Measurements from ENCODE around the gene PSME4. TPM values are rescaled to one million over a fixed set of nuclear protein-coding genes. Genes with fewer than 3 reads are reported as not detected.
"Not testable (repeated sequence)": the region's sequence is repeated elsewhere in the genome, so short reads cannot be mapped to it uniquely, and the experiment has no call there.

Gene PSME4
- total RNA-seq, 1 experiment from 2014 or later = 87.4 TPM

GRCh38 chr2:53964257-53964952 lies 6.4 kb downstream of the PSME4 start:
- H3K56ac ChIP-seq (ENCODE audit: insufficient read length, low read depth, low read length) = no peak overlapping the region
- no peak overlapping the region for H2BK20ac ChIP-seq (ENCODE audit: low read depth, low read length, poor library complexity, severe bottlenecking)
- H2BK5ac ChIP-seq (ENCODE audit: insufficient read length, low read length) = no peak overlapping the region
- no peak overlapping the region for H3K23ac ChIP-seq (ENCODE audit: insufficient read length, low read depth, low read length)
- no peak overlapping the region for H3K14ac ChIP-seq (ENCODE audit: insufficient read depth, low read length)
- no peaks in the 10 kb centered on the region for H3K27me3 ChIP-seq (ENCODE audit: insufficient read depth, low read length)
- H3K9ac ChIP-seq (ENCODE audit: extremely low read depth, insufficient read length, low read length) = no peak overlapping the region
- Mint-ChIP-seq H3K27me3 (ENCODE audit: low read depth) (no peaks in the 10 kb centered on the region), H3K36me3 (ENCODE audit: insufficient read depth in 1 of 3, low read depth in 3 of 3) (0 out of 7 replicates have a peak, but pooled peaks cover 0 to 1% (median 0%) of the 10 kb centered on the region in 3 experiments), H3K4me3 (no peak overlapping the region), H3K4me1 (peaks cover 49 to 55% of the 10 kb centered on the region in 2 experiments), H3K9me3 (no peaks in the 10 kb centered on the region; a peak in 1 of 5 replicates), H3K27ac (peak overlapping the region in 1 of 3 experiments; percentile 77; a peak in 1 of 7 replicates)
- H3T11ph ChIP-seq (ENCODE audit: low read length) = no peak overlapping the region
- no peak overlapping the region for H3K18ac ChIP-seq (ENCODE audit: insufficient read length, low read depth, low read length)
- H2AFZ ChIP-seq (ENCODE audit: low read length) = no peak overlapping the region
- DNase-seq = no peak
- no peaks in the 10 kb centered on the region for H3K9me3 ChIP-seq (ENCODE audit: control insufficient read depth, low read depth, low read length)
- H2AK5ac ChIP-seq (ENCODE audit: insufficient read length, low read length) = no peak overlapping the region
- no peak overlapping the region for H2BK120ac ChIP-seq (ENCODE audit: low read depth, low read length, poor library complexity, severe bottlenecking)
- TF ChIP-seq, protein P1, sequence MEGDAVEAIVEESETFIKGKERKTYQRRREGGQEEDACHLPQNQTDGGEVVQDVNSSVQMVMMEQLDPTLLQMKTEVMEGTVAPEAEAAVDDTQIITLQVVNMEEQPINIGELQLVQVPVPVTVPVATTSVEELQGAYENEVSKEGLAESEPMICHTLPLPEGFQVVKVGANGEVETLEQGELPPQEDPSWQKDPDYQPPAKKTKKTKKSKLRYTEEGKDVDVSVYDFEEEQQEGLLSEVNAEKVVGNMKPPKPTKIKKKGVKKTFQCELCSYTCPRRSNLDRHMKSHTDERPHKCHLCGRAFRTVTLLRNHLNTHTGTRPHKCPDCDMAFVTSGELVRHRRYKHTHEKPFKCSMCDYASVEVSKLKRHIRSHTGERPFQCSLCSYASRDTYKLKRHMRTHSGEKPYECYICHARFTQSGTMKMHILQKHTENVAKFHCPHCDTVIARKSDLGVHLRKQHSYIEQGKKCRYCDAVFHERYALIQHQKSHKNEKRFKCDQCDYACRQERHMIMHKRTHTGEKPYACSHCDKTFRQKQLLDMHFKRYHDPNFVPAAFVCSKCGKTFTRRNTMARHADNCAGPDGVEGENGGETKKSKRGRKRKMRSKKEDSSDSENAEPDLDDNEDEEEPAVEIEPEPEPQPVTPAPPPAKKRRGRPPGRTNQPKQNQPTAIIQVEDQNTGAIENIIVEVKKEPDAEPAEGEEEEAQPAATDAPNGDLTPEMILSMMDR (conservative IDR thresholded peaks at IDR 0.05) = no peak
- H2BK12ac ChIP-seq (ENCODE audit: insufficient read length, low read depth, low read length) = no peak overlapping the region
- H3K27ac ChIP-seq (ENCODE audit: insufficient read length, low read depth, low read length) = no peak overlapping the region
- H3K79me1 ChIP-seq (ENCODE audit: insufficient read depth, low read depth, low read length, poor library complexity, severe bottlenecking) = no peaks in the 10 kb centered on the region
- H3K79me2 ChIP-seq (ENCODE audit: insufficient read depth, low read length) = peaks cover 59% of the 10 kb centered on the region; the same call in 1 of the 2 replicates
- H4K20me1 ChIP-seq (ENCODE audit: control insufficient read depth, insufficient read depth, insufficient read length) = no peaks in the 10 kb centered on the region
- no peak overlapping the region for H4K8ac ChIP-seq (replicated peaks; ENCODE audit: insufficient read length, low read depth, low read length)
- peaks cover 2% of the 10 kb centered on the region; the same call in 1 of the 2 replicates for H3K4me1 ChIP-seq (ENCODE audit: insufficient read depth, low read length)
- no peaks in the 10 kb centered on the region for H3K23me2 ChIP-seq (ENCODE audit: insufficient read length, low read depth, low read length, poor library complexity, severe bottlenecking)
- H4K91ac ChIP-seq (ENCODE audit: insufficient read length, low read depth, low read length) = no peak overlapping the region
- WGBS (ENCODE audit: extremely low coverage, insufficient read length, low lambda C conversion rate) = no CpG with 5 or more reads among the region's 2 CpGs
- no peak overlapping the region for H3K4me2 ChIP-seq (ENCODE audit: insufficient read depth, insufficient read length, low read length)
- no peak overlapping the region for H3K4ac ChIP-seq (ENCODE audit: low read depth, low read length)
- H4K5ac ChIP-seq (ENCODE audit: insufficient read length, low read depth, low read length) = no peak overlapping the region
- H2BK15ac ChIP-seq (ENCODE audit: low read depth, low read length) = no peak overlapping the region

GRCh38 chr2:53961478-53962216 lies 9.1 kb downstream of the PSME4 start:
- Mint-ChIP-seq H3K27ac (peak overlapping the region; percentile 68 to 85 (median 81)), H3K4me3 (peak overlapping the region in 1 of 2 experiments; percentile 28; a peak in 2 of 5 replicates), H3K4me1 (peaks cover 49 to 59% of the 10 kb centered on the region in 2 experiments)
- not testable (repeated sequence) for H3K27me3 Mint-ChIP-seq (ENCODE audit: low read depth); H2AFZ ChIP-seq (ENCODE audit: low read length); H3T11ph ChIP-seq (ENCODE audit: low read length); H3K9me3 Mint-ChIP-seq; H4K5ac ChIP-seq (ENCODE audit: insufficient read length, low read depth, low read length); H3K4me2 ChIP-seq (ENCODE audit: insufficient read depth, insufficient read length, low read length); H2BK20ac ChIP-seq (ENCODE audit: low read depth, low read length, poor library complexity, severe bottlenecking); H2BK120ac ChIP-seq (ENCODE audit: low read depth, low read length, poor library complexity, severe bottlenecking); H3K36me3 Mint-ChIP-seq (ENCODE audit: insufficient read depth in 1 of 3, low read depth in 3 of 3); H3K9me3 ChIP-seq (ENCODE audit: control insufficient read depth, low read depth, low read length); H3K23ac ChIP-seq (ENCODE audit: insufficient read length, low read depth, low read length); H3K56ac ChIP-seq (ENCODE audit: insufficient read length, low read depth, low read length); DNase-seq; H2BK15ac ChIP-seq (ENCODE audit: low read depth, low read length); H3K27me3 ChIP-seq (ENCODE audit: insufficient read depth, low read length); H3K4ac ChIP-seq (ENCODE audit: low read depth, low read length); H2BK5ac ChIP-seq (ENCODE audit: insufficient read length, low read length); H3K14ac ChIP-seq (ENCODE audit: insufficient read depth, low read length); H3K4me1 ChIP-seq (ENCODE audit: insufficient read depth, low read length); H2BK12ac ChIP-seq (ENCODE audit: insufficient read length, low read depth, low read length); H4K20me1 ChIP-seq (ENCODE audit: control insufficient read depth, insufficient read depth, insufficient read length); H3K18ac ChIP-seq (ENCODE audit: insufficient read length, low read depth, low read length); H4K8ac ChIP-seq (replicated peaks; ENCODE audit: insufficient read length, low read depth, low read length); H3K79me1 ChIP-seq (ENCODE audit: insufficient read depth, low read depth, low read length, poor library complexity, severe bottlenecking); H3K23me2 ChIP-seq (ENCODE audit: insufficient read length, low read depth, low read length, poor library complexity, severe bottlenecking); H2AK5ac ChIP-seq (ENCODE audit: insufficient read length, low read length); H4K91ac ChIP-seq (ENCODE audit: insufficient read length, low read depth, low read length)
- peak overlapping the region; percentile 33 for H3K27ac ChIP-seq (ENCODE audit: insufficient read length, low read depth, low read length)
- peaks cover 47% of the 10 kb centered on the region; the same call in 1 of the 2 replicates for H3K79me2 ChIP-seq (ENCODE audit: insufficient read depth, low read length)
- peak overlapping the region; percentile 55 for H3K9ac ChIP-seq (ENCODE audit: extremely low read depth, insufficient read length, low read length)
- no CpG with 5 or more reads among the region's 10 CpGs for WGBS (ENCODE audit: extremely low coverage, insufficient read length, low lambda C conversion rate)
